Measurements from ENCODE around the gene BRIP1.
"Not testable (repeated sequence)": the region's sequence is repeated elsewhere in the genome, so short reads cannot be mapped to it uniquely, and the experiment has no call there.

The BRIP1 gene

DNA sequence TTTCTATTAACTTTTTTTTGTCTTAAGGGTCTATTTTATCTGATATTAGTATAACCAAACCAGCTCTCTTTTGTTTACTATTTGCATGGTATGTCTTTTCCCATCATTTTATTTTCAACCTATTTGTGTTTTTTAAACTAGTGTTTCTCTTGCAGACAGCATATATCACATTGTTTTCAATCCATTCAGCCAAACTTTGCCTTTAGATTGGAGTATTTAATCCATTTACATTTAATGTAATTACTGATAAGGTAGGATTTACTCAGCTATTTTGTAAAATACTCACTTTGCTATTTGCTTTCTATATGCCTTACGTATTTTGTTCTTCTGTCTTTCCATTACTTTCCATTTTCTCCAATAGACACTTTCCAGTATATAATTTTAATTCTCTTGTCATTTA, 164.3 kb downstream of the BRIP1 start:
- DNase-seq (ENCODE audit: low spot score) = no peak

DNA sequence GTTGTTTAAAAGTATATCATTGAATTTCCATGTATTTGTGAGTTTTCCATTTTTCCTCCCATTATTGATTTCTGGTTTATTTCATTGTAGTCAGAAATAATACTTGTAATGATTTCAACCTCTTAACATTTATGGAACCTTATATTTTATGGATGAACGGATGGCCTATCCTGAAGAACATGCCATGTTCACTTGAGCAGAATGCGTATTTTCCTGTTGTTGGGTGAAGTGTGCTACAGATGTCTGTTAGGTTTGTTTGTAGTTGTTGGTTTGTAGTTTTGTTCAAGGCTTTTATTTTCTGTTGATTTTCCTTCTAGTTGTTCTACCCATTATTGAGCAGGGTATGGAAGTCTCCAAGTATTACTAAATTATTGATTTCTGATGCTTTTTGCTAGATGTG, 165.1 kb downstream of the BRIP1 start:
- no peak for DNase-seq (ENCODE audit: low spot score)

DNA sequence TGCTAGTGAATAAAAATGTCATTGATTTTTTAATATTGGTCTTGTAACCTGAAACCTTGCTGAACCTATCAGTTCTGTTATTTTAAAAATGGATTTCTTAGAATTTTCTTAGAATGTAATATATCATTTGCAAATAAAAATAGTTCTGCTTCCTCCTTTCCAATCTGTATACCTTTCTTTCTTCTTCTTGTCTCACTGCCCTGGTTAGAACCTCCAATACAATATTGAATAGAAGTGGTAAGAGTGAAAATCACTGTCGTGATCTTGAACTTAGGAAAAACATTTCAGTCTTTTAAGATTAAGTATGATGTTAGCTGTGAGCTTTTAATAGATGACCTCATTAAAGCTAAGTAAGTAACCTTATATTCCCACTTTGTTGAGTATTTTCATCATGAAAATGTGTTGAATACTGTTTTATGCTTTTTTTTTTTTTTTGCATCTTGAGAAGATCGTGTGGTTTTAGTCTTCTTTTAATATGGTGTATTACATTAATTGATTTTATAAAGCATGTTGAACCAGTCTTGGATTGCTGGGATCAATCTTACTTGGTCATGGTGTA, 167.5 kb downstream of the BRIP1 start:
- DNase-seq (ENCODE audit: low spot score) = no peak

DNA sequence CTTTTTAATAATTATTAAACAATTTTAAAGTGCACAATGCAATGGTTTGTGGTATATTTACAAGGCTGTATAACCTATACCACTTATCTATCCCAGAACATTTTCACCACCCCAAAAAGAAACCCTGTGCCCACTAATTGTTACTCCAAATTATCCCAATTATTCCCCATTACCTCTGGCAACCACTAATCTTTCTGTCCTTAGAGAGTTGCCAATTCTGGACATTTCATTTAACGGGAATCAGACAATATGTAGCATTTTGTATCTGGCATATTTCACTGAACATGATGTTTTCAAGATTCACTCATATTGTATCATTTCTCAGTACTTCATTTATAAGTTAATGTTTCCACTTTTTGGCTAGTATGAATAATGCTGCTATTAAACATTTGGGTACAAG, 169.2 kb downstream of the BRIP1 start:
- no peak for DNase-seq (ENCODE audit: low spot score)

DNA sequence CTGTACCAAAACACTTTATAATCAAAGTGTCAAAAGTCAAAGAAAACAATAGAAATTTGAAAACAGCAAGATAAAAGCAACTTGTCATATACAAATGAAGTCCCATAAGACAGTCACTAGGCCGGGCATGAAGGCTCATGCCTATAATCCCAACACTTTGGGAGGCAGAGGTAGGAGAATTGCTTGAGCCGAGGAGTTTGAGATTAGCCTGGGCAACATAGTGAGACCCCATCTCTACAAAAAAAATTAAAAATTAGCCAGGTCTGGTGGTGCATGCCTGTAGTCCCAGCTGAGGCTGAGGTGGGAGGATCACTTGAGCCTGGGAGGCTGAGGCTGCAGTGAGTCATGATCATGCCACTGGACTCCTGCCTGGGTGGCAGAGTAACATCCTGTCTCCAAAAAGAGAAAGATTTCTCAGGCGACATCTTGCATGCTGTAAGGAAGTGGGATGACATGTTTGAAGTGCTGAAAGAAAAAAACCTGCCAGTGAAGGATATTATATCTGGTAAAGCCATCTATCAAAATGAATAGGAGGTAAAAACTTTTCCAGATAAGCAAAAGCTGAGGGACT, 173.6 kb downstream of the BRIP1 start:
- DNase-seq (ENCODE audit: low spot score) = no peak

DNA sequence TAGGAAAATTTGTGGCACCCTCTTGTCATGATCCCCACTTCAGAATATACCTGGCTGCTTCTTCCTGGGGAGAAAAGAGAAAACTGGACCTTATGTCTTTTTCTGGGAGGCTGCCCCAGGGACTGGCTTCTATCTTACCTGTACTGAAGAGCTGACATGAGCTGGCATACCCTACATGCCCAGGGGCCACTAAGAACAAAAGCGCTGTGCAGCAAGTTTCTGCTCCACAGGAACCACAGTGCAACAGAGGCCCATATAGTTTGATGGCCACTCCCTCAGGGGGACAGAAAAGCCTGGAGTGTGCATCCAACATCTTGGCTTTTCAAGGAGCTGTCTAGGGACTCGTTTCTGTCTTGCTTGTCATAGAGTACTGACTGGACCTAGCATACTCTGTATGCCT, 175.6 kb downstream of the BRIP1 start:
- DNase-seq (ENCODE audit: low spot score) = no peak

DNA sequence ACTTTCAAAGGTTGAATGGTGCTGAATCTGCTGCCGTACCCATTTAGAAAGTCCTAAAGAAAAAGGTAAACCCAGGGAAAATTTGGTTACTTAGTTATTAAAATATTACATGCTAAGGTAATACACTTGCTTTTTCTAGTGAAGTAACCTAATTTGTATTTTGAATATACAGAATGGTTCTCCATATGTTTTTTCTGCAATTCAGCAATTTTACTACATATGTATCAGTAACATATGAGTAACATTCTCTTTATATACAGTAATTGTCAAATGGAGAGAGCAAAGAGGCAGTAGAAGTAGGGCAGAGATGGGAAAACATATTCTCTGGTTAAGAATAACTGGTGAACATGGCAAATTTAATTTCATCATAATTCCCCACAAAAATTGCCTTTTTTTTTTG, 177.2 kb downstream of the BRIP1 start:
- no peak for DNase-seq (ENCODE audit: low spot score)

DNA sequence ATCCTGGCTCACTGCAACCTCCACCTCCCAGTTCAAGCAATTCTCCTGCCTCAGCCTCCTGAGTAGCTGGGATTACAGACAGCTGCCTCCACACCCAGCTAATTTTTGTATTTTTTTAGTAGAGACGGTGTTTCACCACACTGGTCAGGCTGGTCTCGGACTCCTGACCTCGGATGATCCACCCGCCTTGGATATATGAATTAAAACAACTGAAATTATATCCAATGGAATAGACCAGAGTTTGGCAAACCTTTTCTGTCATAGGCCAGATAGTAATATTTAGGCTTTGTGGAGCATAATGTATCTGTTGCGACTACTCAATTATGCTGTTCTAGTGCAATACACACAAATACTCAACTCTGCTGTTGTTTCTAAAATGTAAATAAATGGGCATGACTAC, 178.5 kb downstream of the BRIP1 start:
- no peak for DNase-seq (ENCODE audit: low spot score)

DNA sequence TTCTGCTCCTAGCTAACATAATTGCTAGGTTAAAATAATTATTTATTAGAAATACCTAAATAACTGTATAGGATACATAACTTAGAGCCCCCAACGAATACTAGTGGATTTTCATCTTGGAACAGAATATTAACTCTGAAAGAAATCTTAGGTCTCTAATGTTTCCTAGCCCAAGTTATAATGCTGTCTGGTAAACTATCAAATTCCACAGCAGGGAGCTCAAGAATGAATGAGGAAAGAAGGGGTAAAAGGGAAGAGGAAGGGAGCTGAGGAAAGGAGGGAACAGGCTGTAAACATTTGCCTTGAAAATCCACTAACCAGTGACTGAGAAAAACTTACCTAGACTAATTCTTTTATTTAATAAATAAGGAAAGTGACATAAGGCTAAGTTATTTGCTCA, 179.2 kb downstream of the BRIP1 start:
- DNase-seq (ENCODE audit: low spot score) = no peak

DNA sequence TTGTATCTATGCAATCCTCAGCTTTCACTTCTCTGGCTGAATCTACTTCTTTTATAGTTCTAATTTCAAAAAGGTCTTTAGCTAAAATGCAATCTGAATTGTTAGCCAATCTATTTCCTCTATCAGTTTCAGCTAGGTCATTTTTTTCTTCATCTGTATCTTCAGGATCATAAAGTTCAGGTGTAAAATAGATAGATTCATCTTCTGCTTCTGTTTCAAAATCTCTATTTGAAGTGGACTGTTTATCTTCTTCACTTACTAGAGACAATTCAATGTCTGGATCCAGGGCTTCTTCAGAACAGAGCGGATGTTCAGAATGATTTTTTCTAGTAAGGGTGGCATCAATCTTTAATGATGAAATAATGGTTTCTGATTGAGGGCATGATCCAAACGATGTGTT, 179.9 kb downstream of the BRIP1 start:
- no peak for DNase-seq (ENCODE audit: low spot score)

DNA sequence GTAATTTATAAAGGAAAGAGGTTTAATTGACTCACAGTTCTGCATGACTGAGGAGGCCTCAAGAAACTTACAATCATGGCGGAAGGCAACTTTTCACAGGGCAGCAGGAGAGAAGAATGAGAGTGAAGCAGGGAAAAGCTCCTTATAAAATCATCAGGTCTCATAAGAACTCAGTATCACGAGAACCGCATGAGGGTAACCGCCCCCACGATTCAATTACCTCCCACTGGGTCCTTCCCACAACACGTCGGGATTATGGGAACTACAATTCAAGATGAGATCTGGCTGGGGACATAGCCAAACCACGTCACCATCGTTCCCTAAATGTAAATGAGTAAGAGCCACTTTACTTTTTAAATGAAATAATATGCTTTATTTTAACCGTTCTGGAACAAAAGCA, 182.4 kb downstream of the BRIP1 start:
- DNase-seq (ENCODE audit: low spot score) = no peak

DNA sequence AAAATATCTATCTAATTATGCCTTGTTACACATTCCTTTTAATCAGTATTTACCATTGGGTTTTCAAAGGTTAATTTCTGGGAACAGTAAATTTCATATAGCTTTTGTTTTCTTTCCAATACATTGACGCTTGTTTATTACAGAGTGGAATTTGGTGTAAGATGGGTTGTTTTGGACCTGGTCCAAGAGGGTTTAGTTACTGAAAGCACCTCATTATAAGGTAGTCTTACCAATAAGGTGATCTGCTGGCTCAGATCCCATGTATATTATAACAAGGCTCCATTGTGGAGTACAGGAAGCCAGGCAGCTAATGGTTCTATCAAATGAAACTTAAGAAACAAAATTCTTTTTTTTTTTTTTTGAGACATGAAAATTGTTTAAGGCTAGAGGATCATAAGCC, 185.0 kb downstream of the BRIP1 start:
- no peak for DNase-seq (ENCODE audit: low spot score)

DNA sequence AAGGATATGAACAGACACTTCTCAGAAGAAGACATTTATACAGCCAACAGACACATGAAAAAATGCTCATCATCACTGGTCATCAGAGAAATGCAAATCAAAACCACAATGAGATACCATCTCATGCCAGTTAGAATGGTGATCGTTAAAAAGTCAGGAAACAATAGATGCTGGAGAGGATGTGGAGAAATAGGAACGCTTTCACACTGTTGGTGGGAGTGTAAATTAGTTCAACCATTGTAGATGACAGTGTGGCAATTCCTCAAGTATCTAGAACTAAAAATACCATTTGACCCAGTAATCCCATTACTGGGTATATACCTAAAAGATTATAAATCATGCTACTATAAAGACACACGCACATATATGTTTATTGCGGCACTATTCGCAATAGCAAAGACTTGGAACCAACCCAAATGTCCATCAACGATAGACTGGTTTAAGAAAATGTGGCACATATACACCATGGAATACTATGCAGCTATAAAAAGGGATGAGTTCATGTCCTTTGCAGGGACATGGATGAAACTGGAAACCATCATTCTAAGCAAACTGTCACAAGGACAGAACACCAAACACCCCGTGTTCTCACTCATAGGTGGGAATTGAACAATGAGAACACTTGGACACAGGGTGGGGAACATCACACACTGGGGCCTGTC, 186.0 kb downstream of the BRIP1 start:
- not testable (repeated sequence) for DNase-seq (ENCODE audit: low spot score)

DNA sequence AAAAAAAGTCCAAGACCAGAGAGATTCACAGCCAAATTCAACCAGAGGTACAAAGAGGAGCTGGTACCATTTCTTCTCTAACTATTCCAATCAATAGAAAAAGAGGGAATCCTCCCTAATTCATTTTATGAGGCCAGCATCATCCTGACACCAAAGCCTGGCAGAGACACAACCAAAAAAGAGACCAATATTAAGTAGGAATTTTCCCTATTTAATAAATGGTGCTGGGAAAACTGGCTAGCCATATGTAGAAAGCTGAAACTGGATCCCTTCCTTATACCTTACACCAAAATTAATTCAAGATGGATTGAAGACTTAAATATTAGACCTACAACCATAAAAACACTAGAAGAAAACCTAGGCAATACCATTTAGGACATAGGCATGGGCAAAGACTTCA, 186.8 kb downstream of the BRIP1 start:
- not testable (repeated sequence) for DNase-seq (ENCODE audit: low spot score)

DNA sequence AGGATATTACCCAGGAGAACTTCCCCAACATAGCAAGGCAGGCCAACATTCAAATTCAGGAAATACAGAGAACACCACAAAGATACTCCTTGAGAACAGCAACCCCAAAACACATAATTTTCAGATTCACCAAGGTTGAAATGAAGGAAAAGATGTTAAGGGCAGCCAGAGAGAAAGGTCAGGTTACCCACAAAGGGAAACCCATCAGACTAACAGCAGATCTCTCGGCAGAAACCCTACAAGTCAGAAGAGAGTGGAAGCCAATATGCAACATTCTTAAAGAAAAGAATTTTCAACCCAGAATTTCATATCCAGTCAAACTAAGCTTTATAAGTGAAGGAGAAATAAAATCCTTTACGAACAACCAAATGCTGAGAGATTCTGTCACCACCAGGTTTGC, 188.7 kb downstream of the BRIP1 start:
- DNase-seq (ENCODE audit: low spot score) = not testable (repeated sequence)

DNA sequence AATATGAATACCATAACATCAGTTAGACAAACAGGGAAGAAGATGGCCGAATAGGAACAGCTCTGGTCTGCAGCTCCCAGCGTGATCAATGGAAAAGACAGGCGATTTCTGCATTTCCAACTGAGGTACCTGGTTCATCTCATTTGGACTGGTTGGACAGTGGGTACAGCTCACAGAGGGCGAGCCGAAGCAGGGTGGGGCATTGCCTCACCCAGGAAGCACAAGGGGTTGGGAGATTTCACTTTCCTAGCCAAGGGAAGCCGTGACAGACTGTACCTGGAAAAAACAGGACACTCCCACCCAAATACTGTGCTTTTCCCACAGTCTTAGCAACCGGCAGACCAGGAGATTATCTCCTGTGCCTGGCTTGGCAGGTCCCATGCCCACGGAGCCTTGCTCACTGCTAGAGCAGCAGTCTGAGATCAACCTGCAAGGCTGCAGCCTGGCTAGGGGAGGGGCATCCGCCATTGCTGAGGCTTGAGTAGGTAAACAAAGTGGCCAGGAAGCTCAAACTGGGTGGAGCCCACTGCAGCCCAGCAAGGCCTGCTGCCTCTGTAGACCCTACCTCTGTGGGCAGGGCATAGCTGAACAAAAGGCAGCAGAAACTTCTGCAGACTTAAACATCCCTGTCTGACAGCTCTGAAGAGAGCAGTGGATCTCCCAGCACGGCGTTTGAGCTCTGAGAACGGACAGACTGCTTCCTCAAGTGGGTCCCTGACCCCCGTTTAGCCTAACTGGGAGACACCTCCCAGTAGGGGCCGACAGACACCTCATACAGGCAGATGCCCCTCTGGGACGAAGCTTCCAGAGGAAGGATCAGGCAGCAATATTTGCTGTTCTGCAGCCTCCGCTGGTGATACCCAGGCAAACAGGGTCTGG, 190.1 kb downstream of the BRIP1 start:
- not testable (repeated sequence) for DNase-seq (ENCODE audit: low spot score)

DNA sequence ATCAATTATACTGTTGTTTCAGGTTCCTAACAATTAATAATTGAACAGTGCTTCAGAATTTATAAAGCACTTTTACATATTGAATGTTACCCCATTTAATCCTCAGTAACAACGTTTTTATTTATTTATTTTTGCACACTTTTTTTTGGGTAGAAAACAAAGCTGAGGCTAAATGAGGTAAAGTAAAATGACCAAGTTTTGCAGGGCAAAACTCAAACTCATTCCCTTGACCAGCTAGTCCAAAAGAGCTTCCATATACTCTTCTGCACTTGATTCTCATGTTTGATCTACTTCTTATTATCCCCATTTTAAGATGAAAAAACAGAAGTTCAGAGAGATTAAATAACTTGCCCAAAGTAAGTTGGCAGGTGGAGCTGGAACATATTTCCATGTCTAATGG, 191.2 kb downstream of the BRIP1 start:
- DNase-seq (ENCODE audit: low spot score) = no peak

DNA sequence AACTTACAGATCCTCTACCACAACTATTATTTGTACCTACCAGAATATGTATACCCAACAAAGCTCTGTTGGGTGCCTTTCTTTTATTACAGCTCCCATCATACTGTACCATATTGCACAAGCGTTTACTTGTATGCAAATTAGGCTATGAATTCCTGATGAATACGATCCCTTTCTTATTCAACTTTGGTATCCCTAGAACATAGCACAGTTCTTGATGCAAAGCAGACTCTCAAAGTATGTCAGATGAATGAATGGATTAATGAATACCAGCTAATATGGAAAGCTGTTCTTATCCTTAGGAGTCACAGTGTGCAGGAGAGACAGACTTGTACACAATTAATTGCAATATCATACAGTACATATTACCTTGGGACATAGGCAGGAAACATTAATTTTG, 192.6 kb downstream of the BRIP1 start:
- no peak for DNase-seq (ENCODE audit: low spot score)

DNA sequence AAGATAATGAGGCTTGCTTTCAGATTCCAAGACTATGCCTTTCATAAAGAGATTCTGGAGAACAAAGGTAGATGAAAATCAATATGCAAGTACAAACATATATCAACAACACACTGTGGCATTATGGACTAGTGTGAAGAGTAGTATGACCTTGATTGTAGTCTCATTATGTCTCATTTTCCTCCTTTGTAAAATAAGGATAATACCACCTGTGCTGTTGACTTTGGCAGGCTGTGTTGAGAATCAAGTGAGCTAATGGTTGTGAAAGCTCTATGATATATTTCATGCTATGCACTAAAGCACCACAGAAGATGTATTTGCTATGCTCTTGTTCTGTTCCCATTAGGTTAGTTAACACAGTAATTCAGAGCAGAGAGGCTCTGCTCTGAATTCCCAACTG, 193.8 kb downstream of the BRIP1 start:
- no peak for DNase-seq (ENCODE audit: low spot score)

DNA sequence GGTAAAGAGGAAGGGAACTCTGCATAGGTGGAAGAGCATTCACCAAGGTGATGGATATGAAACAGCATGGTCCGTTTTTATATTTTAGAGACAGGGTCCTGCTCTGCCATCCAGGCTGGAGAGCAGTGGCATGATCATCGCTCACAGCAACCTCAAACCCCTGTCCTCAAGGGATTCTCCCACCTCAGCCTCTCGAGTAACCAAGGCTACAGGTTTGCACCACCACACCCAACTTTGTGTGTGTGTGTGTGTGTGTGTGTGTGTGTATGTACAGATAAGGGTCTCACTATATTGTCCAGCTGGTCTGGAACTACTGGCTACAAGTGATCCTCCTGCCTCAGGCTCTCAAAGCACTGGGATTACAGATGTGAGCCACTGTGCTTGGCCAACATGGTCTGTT, 194.8 kb downstream of the BRIP1 start:
- DNase-seq (ENCODE audit: low spot score) = no peak

DNA sequence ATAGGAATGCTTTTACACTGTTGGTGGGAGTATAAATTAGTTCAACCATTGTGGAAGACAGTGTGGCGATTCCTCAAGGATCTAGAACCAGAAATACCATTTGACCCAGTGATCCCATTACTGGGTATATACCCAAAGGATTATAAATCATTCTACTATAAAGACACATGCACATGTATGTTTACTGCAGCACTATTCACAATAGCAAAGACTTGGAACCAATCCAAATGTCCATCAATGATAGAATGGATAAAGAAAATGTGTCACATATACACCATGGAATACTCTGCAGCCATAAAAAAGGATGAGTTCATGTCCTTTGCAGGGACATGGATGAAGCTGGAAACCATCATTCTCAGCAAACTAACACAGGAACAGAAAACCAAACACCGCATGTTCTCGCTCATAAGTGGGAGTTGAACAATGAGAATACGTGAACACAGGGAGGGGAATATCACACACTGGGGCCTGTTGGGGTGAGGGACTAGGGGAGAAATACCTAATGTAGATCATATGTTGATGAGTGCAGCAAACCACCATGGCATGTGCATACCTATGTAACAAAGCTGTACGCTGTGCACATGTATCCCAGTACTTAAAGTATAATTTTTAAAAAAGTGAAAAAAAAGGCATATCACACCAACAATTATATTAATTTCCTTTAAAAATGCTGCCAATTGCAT, 196.8 kb downstream of the BRIP1 start:
- not testable (repeated sequence) for DNase-seq (ENCODE audit: low spot score)

DNA sequence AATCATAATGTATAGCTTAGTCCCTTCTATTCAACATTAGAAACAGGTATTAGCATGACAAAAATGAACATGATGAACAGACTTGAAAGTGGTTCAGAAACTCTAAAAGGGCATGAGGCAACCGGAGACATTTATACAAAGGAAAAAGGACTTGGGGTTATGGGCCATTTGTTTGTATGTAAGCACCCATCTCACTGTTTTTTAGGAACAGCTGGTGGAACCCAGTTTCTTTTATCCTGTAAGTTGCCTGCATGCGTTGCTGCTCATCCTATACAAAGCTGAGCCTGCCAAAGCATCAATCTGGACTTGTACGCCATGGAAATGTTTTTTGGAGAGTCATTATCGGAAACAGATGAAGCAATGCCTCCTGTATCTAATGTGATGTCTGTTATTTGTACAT, 200.0 kb downstream of the BRIP1 start:
- DNase-seq (ENCODE audit: low spot score) = no peak
